Endothelial cell of umbilical vein (primary cell): ENCODE results near the gene SDHA.
"Not testable (repeated sequence)": the region's sequence is repeated elsewhere in the genome, so short reads cannot be mapped to it uniquely, and the experiment has no call there.

Experiments
- CTCF ChIP-seq, 2 donors: IDR thresholded peaks; 1 replicate in 1 of 2; 2 replicates in 1 of 2; pipeline ENCODE4 v1.5.1; 2011; ENCODE audit warnings: low read length in 2 of 2, mild to moderate bottlenecking in 2 of 2, moderate library complexity in 2 of 2, control low read depth in 1 of 2, inconsistent platforms in 1 of 2, low read depth in 1 of 2; ENCODE audit not compliant: insufficient read depth in 1 of 2; ENCODE audit errors: extremely low read depth in 1 of 2
- EZH2 ChIP-seq: IDR thresholded peaks from 2 replicates; pipeline ENCODE4 v1.6.1; 2012; ENCODE audit warnings: borderline replicate concordance, low read depth, mild to moderate bottlenecking, moderate library complexity, low read length, inconsistent platforms; ENCODE audit not compliant: severe bottlenecking
- JUN ChIP-seq: IDR thresholded peaks from 2 replicates; pipeline ENCODE4 v1.6.1; 2011; ENCODE audit warnings: borderline replicate concordance, low read depth; ENCODE audit not compliant: insufficient read length, insufficient read depth
- POLR2A ChIP-seq: IDR thresholded peaks from 2 replicates; pipeline ENCODE4 v1.6.1; 2012; ENCODE audit warnings: low read depth, mild to moderate bottlenecking, control low read depth, low read length
- POLR2AphosphoS5 ChIP-seq: IDR thresholded peaks from 2 replicates; pipeline ENCODE4 v1.6.1; 2012; ENCODE audit warnings: low read depth, mild to moderate bottlenecking, control low read depth, low read length, moderate library complexity; ENCODE audit not compliant: insufficient read depth

- TF ChIP-seq POLR2AphosphoS5: peak; percentile 70
- TF ChIP-seq CTCF (IDR thresholded peaks at IDR 0.05; ENCODE audit: extremely low read depth in 1 of 2, insufficient read depth in 1 of 2, low read depth in 1 of 2, low read length in 2 of 2): peak; percentile 29 to 56
- not testable (repeated sequence) for TF ChIP-seq EZH2, JUN
- TF ChIP-seq POLR2A: peak; percentile 65
Measured at GRCh38 chr5:217494-218456, at the start of gene SDHA, which contains the start of gene CCDC127.
